NB4 (cell line): ENCODE results near the gene RAI1.

Experiments
- DNase-seq: peaks from one replicate; pipeline ENCODE4 v3.0.0; 2010; ENCODE audit warnings: low read depth
- H3K4me3 ChIP-seq: one replicate; pipeline ENCODE4 v1.5.1; 2011; ENCODE audit warnings: mild to moderate bottlenecking, low read depth, low read length, moderate library complexity
- CTCF ChIP-seq: IDR thresholded peaks from one replicate; pipeline ENCODE4 v1.5.1; 2012; ENCODE audit warnings: low read depth, low read length
- MAX ChIP-seq: IDR thresholded peaks from 2 replicates; pipeline ENCODE4 v1.6.1; 2011; ENCODE audit warnings: low read depth, low read length
- MYC ChIP-seq: IDR thresholded peaks from 2 replicates; pipeline ENCODE4 v1.6.1; 2011; ENCODE audit warnings: low read depth, low read length
- POLR2A ChIP-seq: IDR thresholded peaks from 2 replicates; pipeline ENCODE4 v1.6.1; 2011; ENCODE audit warnings: mild to moderate bottlenecking; ENCODE audit not compliant: insufficient read length; ENCODE audit errors: extremely low read depth

The RAI1 gene

GRCh38 chr17:17736205-17737183 lies 55.2 kb downstream of the RAI1 start:
- TF ChIP-seq MYC: no peak
- TF ChIP-seq MAX: no peak
- TF ChIP-seq CTCF: no peak
- TF ChIP-seq POLR2A: no peak
- H3K4me3 ChIP-seq: no peak overlapping the region
- DNase-seq: no peak

- no peak overlapping the region for H3K4me3 ChIP-seq
- DNase-seq: no peak
- TF ChIP-seq CTCF (no peak), MAX (no peak), MYC (no peak), POLR2A (no peak)
Observed at GRCh38 chr17:17737961-17738894, 57.0 kb downstream of the RAI1 start.

- no peak for DNase-seq
- H3K4me3 ChIP-seq: no peak overlapping the region
- no peak for TF ChIP-seq MAX
- TF ChIP-seq CTCF: no peak
- TF ChIP-seq MYC: no peak
- TF ChIP-seq POLR2A: no peak
Observed at GRCh38 chr17:17738901-17739300, 57.6 kb downstream of the RAI1 start.

GRCh38 chr17:17739388-17740066 lies 58.3 kb downstream of the RAI1 start:
- TF ChIP-seq MYC (no peak), POLR2A (no peak), CTCF (no peak), MAX (no peak)
- H3K4me3 ChIP-seq: no peak overlapping the region
- no peak for DNase-seq

- DNase-seq: no peak
- TF ChIP-seq CTCF: no peak
- TF ChIP-seq MYC: no peak
- TF ChIP-seq POLR2A: no peak
- TF ChIP-seq MAX: no peak
- no peak overlapping the region for H3K4me3 ChIP-seq
Observed at GRCh38 chr17:17740615-17741348, 59.5 kb downstream of the RAI1 start.
